Measurements from ENCODE around the gene SAFB2. TPM values are rescaled to one million over a fixed set of nuclear protein-coding genes. Genes with fewer than 3 reads are reported as not detected.

The SAFB2 gene
- total RNA-seq, 6 donors from 2014 or later: 41.8 to 273 (median 94.5) TPM

- Histone ChIP-seq H3K4me1 (peaks cover 0 to 9% (median 2%) of the 10 kb centered on the region in 4 donors), H3K4me3 (no peak overlapping the region), H3K27ac (no peak overlapping the region), H3K36me3 (no peaks in the 10 kb centered on the region), H3K27me3 (peaks cover 0 to 13% (median 7%) of the 10 kb centered on the region in 4 donors), H3K9me3 (peaks cover 8 to 19% (median 9%) of the 10 kb centered on the region in 4 donors)
- no peak for DNase-seq
- no peak for ATAC-seq (ENCODE audit: low FRiP score in 2 of 2)
- TF ChIP-seq POLR2AphosphoS5 (IDR thresholded peaks at IDR 0.05) (no peak), CTCF (IDR thresholded peaks at IDR 0.05) (no peak), EP300 (IDR thresholded peaks at IDR 0.05) (no peak), POLR2A (IDR thresholded peaks at IDR 0.05) (no peak)
- 40 to 46% methylated on average over 14 of the region's 14 CpGs for WGBS, 2 donors
These were observed 58.5 kb downstream of the SAFB2 start for GRCh38 chr19:5563935-5564612.

- Histone ChIP-seq H3K27ac (no peak overlapping the region), H3K36me3 (no peaks in the 10 kb centered on the region), H3K27me3 (peaks cover 0 to 11% (median 5%) of the 10 kb centered on the region in 4 donors), H3K4me3 (no peak overlapping the region), H3K9me3 (peaks cover 8 to 19% (median 9%) of the 10 kb centered on the region in 4 donors), H3K4me1 (peaks cover 0 to 7% (median 2%) of the 10 kb centered on the region in 4 donors)
- TF ChIP-seq POLR2AphosphoS5 (IDR thresholded peaks at IDR 0.05) (no peak), POLR2A (IDR thresholded peaks at IDR 0.05) (no peak), CTCF (IDR thresholded peaks at IDR 0.05) (no peak), EP300 (IDR thresholded peaks at IDR 0.05) (no peak)
- 41 to 45% methylated on average over 8 of the region's 8 CpGs for WGBS, 2 donors
- DNase-seq (no peak), ATAC-seq (ENCODE audit: low FRiP score in 2 of 2) (no peak)
These were observed 59.6 kb downstream of the SAFB2 start for GRCh38 chr19:5563008-5563431.

DNA sequence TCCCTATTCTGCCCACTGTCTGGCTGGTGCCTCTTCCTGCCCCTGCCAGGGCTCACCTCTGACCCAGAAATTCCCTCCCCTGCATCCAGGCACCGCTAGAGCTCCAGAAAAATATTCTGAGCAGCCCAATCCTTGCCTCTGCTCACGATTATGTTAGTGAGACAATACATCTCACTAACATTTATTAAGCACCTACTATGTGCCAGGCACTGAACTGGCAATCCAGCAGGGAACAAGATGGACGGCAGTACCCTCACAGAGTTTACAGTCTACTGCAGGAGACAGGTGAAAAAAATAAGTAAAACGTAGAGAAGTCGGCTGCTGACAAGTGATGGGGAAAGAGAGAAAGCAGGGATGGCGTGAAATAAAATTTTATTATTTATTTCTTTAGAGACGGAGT, 60.3 kb downstream of the SAFB2 start:
- H3K9me3 ChIP-seq: peaks cover 8 to 19% (median 9%) of the 10 kb centered on the region in 4 donors
- TF ChIP-seq EP300 (IDR thresholded peaks at IDR 0.05): no peak
- no peak for TF ChIP-seq CTCF (IDR thresholded peaks at IDR 0.05)
- no peak for TF ChIP-seq POLR2A (IDR thresholded peaks at IDR 0.05)
- TF ChIP-seq POLR2AphosphoS5 (IDR thresholded peaks at IDR 0.05): no peak
- 84% methylated on average over 7 of the region's 7 CpGs for WGBS, 2 donors

DNA sequence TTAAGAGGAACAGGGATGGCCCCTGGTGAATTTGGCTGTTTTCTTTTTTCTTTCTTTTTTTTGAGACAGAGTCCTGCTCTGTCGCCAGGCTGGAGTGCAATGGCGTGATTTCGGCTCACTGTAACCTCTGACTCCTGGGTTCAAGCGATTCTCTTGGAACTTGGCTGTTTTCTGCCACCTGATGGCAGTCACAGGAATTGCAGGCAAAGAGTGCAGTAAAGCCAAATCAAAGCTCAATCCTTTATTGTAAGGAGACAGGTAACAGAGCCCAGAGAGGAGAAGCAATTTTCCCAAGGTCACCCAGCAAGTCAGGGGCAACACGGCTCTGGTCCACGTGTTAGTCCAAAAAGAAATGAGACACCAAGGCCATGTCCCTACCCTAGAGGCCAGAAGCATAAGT, 61.0 kb downstream of the SAFB2 start:
- Histone ChIP-seq H3K27ac (no peak overlapping the region), H3K27me3 (no peaks in the 10 kb centered on the region), H3K4me1 (no peaks in the 10 kb centered on the region), H3K9me3 (peaks cover 8 to 19% (median 9%) of the 10 kb centered on the region in 4 donors), H3K36me3 (no peaks in the 10 kb centered on the region), H3K4me3 (no peak overlapping the region)
- TF ChIP-seq EP300 (IDR thresholded peaks at IDR 0.05) (no peak), CTCF (IDR thresholded peaks at IDR 0.05) (peak in 1 of 6 experiments; percentile 37)
- ATAC-seq (ENCODE audit: low FRiP score in 2 of 2) (no peak), DNase-seq (no peak)
- WGBS, 2 donors: 65 to 72% methylated on average over 6 of the region's 6 CpGs

More for the DNA sequence above, 60.3 kb downstream of the SAFB2 start:
- Histone ChIP-seq H3K4me3 (no peak overlapping the region), H3K27me3 (peaks cover 0 to 5% (median under 1%) of the 10 kb centered on the region in 4 donors), H3K27ac (no peak overlapping the region), H3K36me3 (no peaks in the 10 kb centered on the region), H3K4me1 (peaks cover 0 to under 1% (median 0%) of the 10 kb centered on the region in 4 donors)
- no peak for ATAC-seq (ENCODE audit: low FRiP score in 2 of 2)
- DNase-seq: no peak

GRCh38 chr19:5560156-5560555, 62.4 kb downstream of the SAFB2 start:
- H3K27ac ChIP-seq: no peak overlapping the region
- TF ChIP-seq CTCF (IDR thresholded peaks at IDR 0.05) (no peak), POLR2AphosphoS5 (IDR thresholded peaks at IDR 0.05) (no peak), POLR2A (IDR thresholded peaks at IDR 0.05) (no peak), EP300 (IDR thresholded peaks at IDR 0.05) (no peak)
- ATAC-seq (ENCODE audit: low FRiP score in 2 of 2) (no peak), DNase-seq (no peak)
- peaks cover 8 to 19% (median 9%) of the 10 kb centered on the region in 4 donors for H3K9me3 ChIP-seq
- no peaks in the 10 kb centered on the region for H3K27me3 ChIP-seq
- no peaks in the 10 kb centered on the region for H3K4me1 ChIP-seq
- H3K36me3 ChIP-seq: no peaks in the 10 kb centered on the region
- WGBS, 2 donors: 50 to 70% methylated on average over 6 to 15 of the region's 19 CpGs
- no peak overlapping the region for H3K4me3 ChIP-seq
